Sigmoid colon (tissue), 4 donors: Measurements from ENCODE around the gene ACVR2A.

Experiments
- EP300 ChIP-seq, 4 donors: sonication (generic); formaldehyde crosslinking; IDR thresholded peaks; one replicate each; pipeline ENCODE4 v1.6.1; 2017; ENCODE audit warnings: antibody characterized with exemption in 4 of 4
- TF ChIP-seq, protein P1 (sequence below), 4 experiments: fragments of 450-650 bp in 3 of 4; fragments of 200-600 bp in 1 of 4; IDR thresholded peaks; one replicate each; pipeline ENCODE4 v1.5.1; 2016 to 2019; ENCODE audit warnings: antibody characterized with exemption in 4 of 4, mild to moderate bottlenecking in 3 of 4, moderate library complexity in 2 of 4

DNA sequence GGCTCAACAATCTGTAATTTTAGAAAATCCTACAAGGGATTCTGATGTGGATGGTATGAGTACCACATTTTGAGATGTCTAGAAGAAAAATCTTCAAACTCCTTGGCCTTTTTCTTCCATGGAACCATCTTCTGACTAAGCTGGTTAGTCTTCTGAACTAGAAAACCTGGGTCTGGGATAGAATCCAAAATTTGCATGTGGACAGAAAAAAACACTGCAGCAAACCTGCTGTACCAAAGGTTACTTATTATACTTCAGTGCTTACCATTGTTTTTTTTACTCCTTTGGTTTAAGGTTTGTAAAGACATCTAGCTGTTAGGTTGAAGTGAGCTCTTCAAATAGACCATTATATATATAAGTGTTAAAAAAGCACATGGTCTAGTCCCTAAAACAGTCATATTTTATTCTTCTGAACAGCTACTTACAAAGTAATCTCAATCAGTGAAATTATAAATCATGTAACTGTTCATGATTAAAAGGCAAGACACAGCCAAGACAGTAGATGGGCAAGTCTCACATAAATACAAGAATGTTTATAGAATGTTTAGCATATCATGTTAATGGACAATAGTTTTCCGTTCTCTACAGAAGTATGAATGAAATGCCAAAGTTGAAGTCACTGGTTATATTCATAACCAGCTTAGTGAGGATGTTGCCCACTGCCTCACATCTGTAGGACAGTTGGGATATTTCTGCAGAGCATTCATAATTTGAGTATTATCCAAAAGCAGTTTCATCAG, 90.2 kb downstream of the ACVR2A start:
- no peak for TF ChIP-seq EP300 (IDR thresholded peaks at IDR 0.05)
- TF ChIP-seq, protein P1, sequence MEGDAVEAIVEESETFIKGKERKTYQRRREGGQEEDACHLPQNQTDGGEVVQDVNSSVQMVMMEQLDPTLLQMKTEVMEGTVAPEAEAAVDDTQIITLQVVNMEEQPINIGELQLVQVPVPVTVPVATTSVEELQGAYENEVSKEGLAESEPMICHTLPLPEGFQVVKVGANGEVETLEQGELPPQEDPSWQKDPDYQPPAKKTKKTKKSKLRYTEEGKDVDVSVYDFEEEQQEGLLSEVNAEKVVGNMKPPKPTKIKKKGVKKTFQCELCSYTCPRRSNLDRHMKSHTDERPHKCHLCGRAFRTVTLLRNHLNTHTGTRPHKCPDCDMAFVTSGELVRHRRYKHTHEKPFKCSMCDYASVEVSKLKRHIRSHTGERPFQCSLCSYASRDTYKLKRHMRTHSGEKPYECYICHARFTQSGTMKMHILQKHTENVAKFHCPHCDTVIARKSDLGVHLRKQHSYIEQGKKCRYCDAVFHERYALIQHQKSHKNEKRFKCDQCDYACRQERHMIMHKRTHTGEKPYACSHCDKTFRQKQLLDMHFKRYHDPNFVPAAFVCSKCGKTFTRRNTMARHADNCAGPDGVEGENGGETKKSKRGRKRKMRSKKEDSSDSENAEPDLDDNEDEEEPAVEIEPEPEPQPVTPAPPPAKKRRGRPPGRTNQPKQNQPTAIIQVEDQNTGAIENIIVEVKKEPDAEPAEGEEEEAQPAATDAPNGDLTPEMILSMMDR (IDR thresholded peaks at IDR 0.05) = no peak
